ENCODE results near the gene RAB11FIP5.

RAB11FIP5 gene

GRCh38 chr2:73074110-73075069 is 38.4 kb downstream of the RAB11FIP5 start:
- no peak for DNase-seq (ENCODE audit: low read depth)
- H3K4me3 ChIP-seq (ENCODE audit: low read depth, low read length), result no peak overlapping the region
- TF ChIP-seq, protein P1, sequence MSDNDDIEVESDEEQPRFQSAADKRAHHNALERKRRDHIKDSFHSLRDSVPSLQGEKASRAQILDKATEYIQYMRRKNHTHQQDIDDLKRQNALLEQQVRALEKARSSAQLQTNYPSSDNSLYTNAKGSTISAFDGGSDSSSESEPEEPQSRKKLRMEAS (IDR thresholded peaks at IDR 0.05; ENCODE audit: low read depth, low read length), result no peak
- TF ChIP-seq MYC (IDR thresholded peaks at IDR 0.05; ENCODE audit: low read depth, low read length) (no peak), POLR2A (IDR thresholded peaks at IDR 0.05; ENCODE audit: extremely low read depth, insufficient read length) (no peak), CTCF (IDR thresholded peaks at IDR 0.05; ENCODE audit: low read depth, low read length) (no peak)

- H3K4me3 ChIP-seq (ENCODE audit: low read depth, low read length), result no peak overlapping the region
- DNase-seq (ENCODE audit: low read depth), result no peak
- TF ChIP-seq, protein P1 (IDR thresholded peaks at IDR 0.05; ENCODE audit: low read depth, low read length), result no peak
- no peak for TF ChIP-seq CTCF (IDR thresholded peaks at IDR 0.05; ENCODE audit: low read depth, low read length)
- TF ChIP-seq POLR2A (IDR thresholded peaks at IDR 0.05; ENCODE audit: extremely low read depth, insufficient read length), result no peak
- no peak for TF ChIP-seq MYC (IDR thresholded peaks at IDR 0.05; ENCODE audit: low read depth, low read length)
Measured at GRCh38 chr2:73072416-73072815, 40.3 kb downstream of the RAB11FIP5 start.

DNA sequence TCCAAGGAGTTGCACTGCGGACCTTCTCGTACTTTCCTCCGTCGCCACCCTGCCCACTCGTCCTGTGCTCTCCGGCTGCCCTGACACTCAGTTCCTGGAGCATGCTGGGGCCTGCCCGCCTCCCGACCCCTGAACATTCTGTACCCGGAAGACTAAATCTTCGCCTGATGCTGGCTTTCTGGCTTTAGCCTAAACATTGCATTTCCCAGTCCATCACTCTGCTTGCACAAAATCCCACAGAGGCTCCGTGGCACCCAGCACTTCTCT is 40.7 kb downstream of the RAB11FIP5 start:
- H3K4me3 ChIP-seq (ENCODE audit: low read depth, low read length), result peak overlapping the region; percentile 74
- DNase-seq (ENCODE audit: low read depth), result no peak

GRCh38 chr2:73071360-73072128 is 41.2 kb downstream of the RAB11FIP5 start, which contains the start of gene SFXN5:
Gene SFXN5 (minus strand): TSS chr2:73071712. CDS start chr2:73071705, 7 bp downstream.
- DNase-seq (ENCODE audit: low read depth), result peak; percentile 98
- H3K4me3 ChIP-seq (ENCODE audit: low read depth, low read length), result peak within 1 kb of the TSS; percentile 75
- peak; percentile 53; the same call in 1 of the 2 replicates for TF ChIP-seq MYC (IDR thresholded peaks at IDR 0.05; ENCODE audit: low read depth, low read length)
- TF ChIP-seq POLR2A (IDR thresholded peaks at IDR 0.05; ENCODE audit: extremely low read depth, insufficient read length), result peak; percentile 39
- TF ChIP-seq, protein P1 (IDR thresholded peaks at IDR 0.05; ENCODE audit: low read depth, low read length), result no peak
- no peak for TF ChIP-seq CTCF (IDR thresholded peaks at IDR 0.05; ENCODE audit: low read depth, low read length)

More for the DNA sequence above, 40.7 kb downstream of the RAB11FIP5 start:
- TF ChIP-seq, protein P1 (IDR thresholded peaks at IDR 0.05; ENCODE audit: low read depth, low read length), result no peak
- TF ChIP-seq MYC (IDR thresholded peaks at IDR 0.05; ENCODE audit: low read depth, low read length), result no peak
- no peak for TF ChIP-seq POLR2A (IDR thresholded peaks at IDR 0.05; ENCODE audit: extremely low read depth, insufficient read length)
- no peak for TF ChIP-seq CTCF (IDR thresholded peaks at IDR 0.05; ENCODE audit: low read depth, low read length)

DNA sequence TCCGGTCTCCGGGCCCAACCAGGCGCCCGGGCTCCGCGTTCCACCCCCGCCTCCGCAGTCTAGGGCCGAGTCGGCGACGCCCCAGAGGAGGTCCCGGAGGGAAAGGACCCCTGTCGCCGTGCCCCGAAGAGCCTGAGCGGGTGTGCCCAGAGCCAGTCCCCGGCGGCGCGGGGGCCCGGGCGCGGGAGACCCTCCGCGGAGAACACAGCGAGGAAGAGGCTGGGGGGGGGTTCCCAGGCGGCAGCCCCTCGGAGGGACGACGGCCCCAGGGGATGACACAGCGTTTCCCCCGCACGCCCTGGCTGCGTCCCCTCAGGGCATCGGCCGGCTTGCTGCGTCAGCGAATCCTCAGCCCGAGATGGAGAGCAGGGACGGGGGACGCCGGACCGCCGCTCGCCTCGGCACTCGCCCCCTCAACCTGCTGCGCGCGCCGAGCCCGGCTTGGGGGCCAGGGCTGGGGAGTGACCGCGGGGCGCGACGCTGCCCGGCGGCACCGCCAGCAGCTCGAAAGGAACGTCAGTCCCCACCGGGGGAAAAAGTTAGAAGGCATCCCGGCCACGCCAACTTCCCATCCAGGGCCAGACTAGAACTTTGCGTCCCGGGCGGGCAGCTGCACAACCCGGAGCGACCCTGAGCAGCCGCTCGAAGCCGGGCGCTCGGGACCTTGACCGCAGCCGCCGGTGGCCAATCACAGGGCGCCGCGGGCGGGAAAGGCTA is 41.9 kb downstream of the RAB11FIP5 start:
- peak overlapping the region; percentile 75 for H3K4me3 ChIP-seq (ENCODE audit: low read depth, low read length)
- DNase-seq (ENCODE audit: low read depth), result peak; percentile 71
- no peak; the same call in 1 of the 2 replicates for TF ChIP-seq MYC (IDR thresholded peaks at IDR 0.05; ENCODE audit: low read depth, low read length)
- TF ChIP-seq, protein P1 (IDR thresholded peaks at IDR 0.05; ENCODE audit: low read depth, low read length), result no peak
- no peak for TF ChIP-seq POLR2A (IDR thresholded peaks at IDR 0.05; ENCODE audit: extremely low read depth, insufficient read length)

Measured in NB4 (cell line).